H9 (cell line): ENCODE measurements around the gene USP28. TPM values are rescaled to one million over a fixed set of nuclear protein-coding genes. Genes with fewer than 3 reads are reported as not detected.

Experiments used
- DNase-seq: peaks from one replicate; pipeline ENCODE4 v3.0.0-alpha.2; 2017
- H2AFZ ChIP-seq: one replicate; pipeline ENCODE4 v1.6.1; 2013; ENCODE audit warnings: mild to moderate bottlenecking, low read length, control low read depth, moderate library complexity
- H2AK5ac ChIP-seq: 2 replicates; pipeline ENCODE4 v1.6.1; 2013; ENCODE audit warnings: low read length, control low read depth, mixed read lengths; ENCODE audit not compliant: insufficient read length
- H2BK120ac ChIP-seq: one replicate; pipeline ENCODE4 v1.6.1; 2013; ENCODE audit warnings: low read depth, mild to moderate bottlenecking, low read length, control low read depth, inconsistent platforms; ENCODE audit not compliant: poor library complexity, severe bottlenecking
- H2BK12ac ChIP-seq: 2 replicates; pipeline ENCODE4 v1.6.1; 2013; ENCODE audit warnings: low read length, control low read depth, mixed read lengths, low read depth; ENCODE audit not compliant: insufficient read length
- H2BK15ac ChIP-seq: 2 replicates; pipeline ENCODE4 v1.6.1; 2013; ENCODE audit warnings: low read depth, low read length, control low read depth
- H2BK20ac ChIP-seq: one replicate; pipeline ENCODE4 v1.6.1; 2013; ENCODE audit warnings: low read depth, mild to moderate bottlenecking, low read length, control low read depth, inconsistent platforms; ENCODE audit not compliant: poor library complexity, severe bottlenecking
- H2BK5ac ChIP-seq: 2 replicates; pipeline ENCODE4 v1.6.1; 2013; ENCODE audit warnings: low read length, control low read depth, mixed read lengths; ENCODE audit not compliant: insufficient read length
- H3K14ac ChIP-seq: 2 replicates; pipeline ENCODE4 v1.6.1; 2013; ENCODE audit warnings: low read length, control low read depth; ENCODE audit not compliant: insufficient read depth
- H3K18ac ChIP-seq: 2 replicates; pipeline ENCODE4 v1.6.1; 2013; ENCODE audit warnings: low read depth, mild to moderate bottlenecking, mixed read lengths, low read length, control low read depth; ENCODE audit not compliant: insufficient read length
- H3K23ac ChIP-seq: 2 replicates; pipeline ENCODE4 v1.6.1; 2013; ENCODE audit warnings: low read length, control low read depth, mixed read lengths, low read depth; ENCODE audit not compliant: insufficient read length
- H3K23me2 ChIP-seq: 2 replicates; pipeline ENCODE4 v1.6.1; 2013; ENCODE audit warnings: low read depth, mild to moderate bottlenecking, mixed read lengths, low read length, control low read depth; ENCODE audit not compliant: insufficient read length, poor library complexity, severe bottlenecking
- H3K27ac ChIP-seq: 2 replicates; pipeline ENCODE4 v1.5.1; 2013; ENCODE audit warnings: low read length, control low read depth, mixed read lengths, low read depth; ENCODE audit not compliant: insufficient read length
- H3K27me3 ChIP-seq: 2 replicates; pipeline ENCODE4 v1.6.1; 2013; ENCODE audit warnings: low read length, control low read depth, inconsistent platforms; ENCODE audit not compliant: insufficient read depth
- H3K4ac ChIP-seq: 2 replicates; pipeline ENCODE4 v1.6.1; 2013; ENCODE audit warnings: low read depth, mild to moderate bottlenecking, control low read depth, inconsistent platforms, low read length, moderate library complexity
- H3K4me1 ChIP-seq: 2 replicates; pipeline ENCODE4 v1.6.1; 2013; ENCODE audit warnings: low read length, control low read depth, inconsistent platforms; ENCODE audit not compliant: insufficient read depth
- H3K4me2 ChIP-seq: 2 replicates; pipeline ENCODE4 v1.6.1; 2013; ENCODE audit warnings: low read length, control low read depth, mixed read lengths; ENCODE audit not compliant: insufficient read length, insufficient read depth
- H3K56ac ChIP-seq: 2 replicates; pipeline ENCODE4 v1.6.1; 2013; ENCODE audit warnings: low read depth, mild to moderate bottlenecking, mixed read lengths, low read length, control low read depth; ENCODE audit not compliant: insufficient read length
- H3K79me1 ChIP-seq: 2 replicates; pipeline ENCODE4 v1.6.1; 2013; ENCODE audit warnings: low read depth, mild to moderate bottlenecking, moderate library complexity, low read length, control low read depth, inconsistent platforms; ENCODE audit not compliant: insufficient read depth, poor library complexity, severe bottlenecking
- H3K79me2 ChIP-seq: 2 replicates; pipeline ENCODE4 v1.6.1; 2013; ENCODE audit warnings: low read length, control low read depth, inconsistent platforms; ENCODE audit not compliant: insufficient read depth
- H3K9ac ChIP-seq: 2 replicates; pipeline ENCODE4 v1.6.1; 2013; ENCODE audit warnings: low read length, control low read depth, mixed read lengths; ENCODE audit not compliant: insufficient read length; ENCODE audit errors: extremely low read depth
- H3K9me3 ChIP-seq: one replicate; pipeline ENCODE4 v1.6.1; 2013; ENCODE audit warnings: low read depth, low read length, inconsistent platforms; ENCODE audit not compliant: control insufficient read depth
- H3T11ph ChIP-seq: one replicate; pipeline ENCODE4 v1.6.1; 2013; ENCODE audit warnings: mild to moderate bottlenecking, low read length, control low read depth, inconsistent platforms
- H4K20me1 ChIP-seq: one replicate; pipeline ENCODE4 v1.6.1; 2013; ENCODE audit not compliant: control insufficient read depth, insufficient read length, insufficient read depth
- H4K5ac ChIP-seq: 2 replicates; pipeline ENCODE4 v1.6.1; 2013; ENCODE audit warnings: low read depth, mild to moderate bottlenecking, mixed read lengths, low read length, control low read depth; ENCODE audit not compliant: insufficient read length
- H4K8ac ChIP-seq: replicated peaks from 2 replicates; pipeline ENCODE4 v1.6.1; 2013; ENCODE audit warnings: low read length, control low read depth, mixed read lengths, low read depth; ENCODE audit not compliant: insufficient read length
- H4K91ac ChIP-seq: 2 replicates; pipeline ENCODE4 v1.6.1; 2013; ENCODE audit warnings: low read depth, mild to moderate bottlenecking, moderate library complexity, mixed read lengths, low read length, control low read depth; ENCODE audit not compliant: insufficient read length
- H3K27ac Mint-ChIP-seq, 3 experiments: 2 replicates in 2 of 3; 3 replicates in 1 of 3; pipeline ENCODE4 v1.8.0; 2020 to 2021; ENCODE audit warnings: mixed read lengths in 3 of 3, mild to moderate bottlenecking in 1 of 3, moderate library complexity in 1 of 3
- H3K27me3 Mint-ChIP-seq: 2 replicates; pipeline ENCODE4 v1.8.0; 2021; ENCODE audit warnings: low read depth, mild to moderate bottlenecking, moderate library complexity, mixed read lengths
- H3K36me3 Mint-ChIP-seq, 3 experiments: 2 replicates in 2 of 3; 3 replicates in 1 of 3; pipeline ENCODE4 v1.8.0; 2020 to 2021; ENCODE audit warnings: low read depth in 3 of 3, mixed read lengths in 3 of 3; ENCODE audit not compliant: insufficient read depth in 1 of 3
- H3K4me1 Mint-ChIP-seq, 2 experiments: 2 replicates each; pipeline ENCODE4 v1.8.0; 2020; ENCODE audit warnings: mixed read lengths in 2 of 2
- H3K4me3 Mint-ChIP-seq, 2 experiments: 2 replicates in 1 of 2; 3 replicates in 1 of 2; pipeline ENCODE4 v1.8.0; 2020 to 2021; ENCODE audit warnings: mild to moderate bottlenecking in 2 of 2, mixed read lengths in 2 of 2, moderate library complexity in 1 of 2
- H3K9me3 Mint-ChIP-seq, 2 experiments: 2 replicates in 1 of 2; 3 replicates in 1 of 2; pipeline ENCODE4 v1.8.0; 2020; ENCODE audit warnings: mild to moderate bottlenecking in 2 of 2, mixed read lengths in 2 of 2, moderate library complexity in 1 of 2
- CTCF ChIP-seq: fragments of 200-600 bp; sonication (generic); conservative IDR thresholded peaks from 3 replicates; pipeline ENCODE4 v1.8.0; 2021; ENCODE audit warnings: antibody characterized with exemption, mild to moderate bottlenecking
- WGBS: extraction: QIAGEN DNeasy Blood & Tissue Kit; methylation state at CpG from one replicate; pipeline ENCODE4 v1.1.7; 2013; ENCODE audit warnings: missing lambda C conversion rate, low lambda C conversion rate, mixed read lengths; ENCODE audit not compliant: insufficient read length; ENCODE audit errors: extremely low coverage; 5-methylcytosine and 5-hydroxymethylcytosine counted together
- total RNA-seq: library from RNA; stranded (reverse); gene quantifications from 2 replicates; pipeline ENCODE4 v1.2.1, GENCODE V29; 2021

The USP28 gene
- total RNA-seq, 1 experiment from 2014 or later: 107 TPM

DNA sequence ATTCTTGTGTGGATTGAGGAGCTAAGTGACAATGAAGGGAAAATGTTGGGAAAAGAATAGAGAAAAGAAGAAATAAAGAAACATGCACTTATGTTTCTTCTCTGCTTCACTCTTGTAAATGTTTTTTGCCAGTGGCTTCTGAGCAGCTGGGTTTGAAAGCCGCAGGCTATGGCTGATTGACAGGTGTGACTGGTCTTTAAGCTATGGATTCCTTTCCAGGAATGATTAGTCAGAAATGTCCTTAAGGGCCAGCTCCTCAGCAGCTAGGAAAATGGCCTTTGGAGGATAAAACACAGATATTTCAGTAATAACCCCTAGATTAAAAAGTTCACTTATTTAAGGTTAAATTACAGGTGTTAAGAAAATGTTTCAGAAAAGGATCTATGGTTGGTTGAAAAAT is 6.5 kb upstream of the USP28 start:
- Histone ChIP-seq H3K23me2 (no peaks in the 10 kb centered on the region), H2AFZ (no peak overlapping the region), H4K8ac (no peak overlapping the region), H3K79me1 (no peaks in the 10 kb centered on the region), H2BK12ac (no peak overlapping the region), H2BK120ac (no peak overlapping the region), H3K14ac (no peak overlapping the region), H2BK5ac (no peak overlapping the region), H3K18ac (no peak overlapping the region), H4K20me1 (no peaks in the 10 kb centered on the region), H3K4me2 (no peak overlapping the region), H2BK15ac (no peak overlapping the region), H3K4ac (no peak overlapping the region), H3K4me1 (no peaks in the 10 kb centered on the region), H3K9ac (no peak overlapping the region), H4K91ac (no peak overlapping the region), H3K9me3 (no peaks in the 10 kb centered on the region), H3K79me2 (no peaks in the 10 kb centered on the region), H3K27ac (no peak overlapping the region), H3T11ph (no peak overlapping the region), H3K27me3 (no peaks in the 10 kb centered on the region), H2BK20ac (no peak overlapping the region), H3K23ac (no peak overlapping the region), H3K56ac (no peak overlapping the region), H4K5ac (no peak overlapping the region), H2AK5ac (no peak overlapping the region)
- WGBS: no CpG with 5 or more reads among the region's 1 CpG
- no peaks in the 10 kb centered on the region for H3K27me3 Mint-ChIP-seq
- DNase-seq: no peak
- H3K4me1 Mint-ChIP-seq: peaks cover 14 to 18% of the 10 kb centered on the region in 2 experiments
- no peak overlapping the region for H3K4me3 Mint-ChIP-seq
- peaks cover 0 to 9% (median 0%) of the 10 kb centered on the region in 3 experiments; a peak in 4 of 7 replicates for H3K36me3 Mint-ChIP-seq
- no peak for TF ChIP-seq CTCF
- H3K27ac Mint-ChIP-seq: no peak overlapping the region
- peaks cover 6 to 11% of the 10 kb centered on the region in 2 experiments; a peak in 1 of 5 replicates for H3K9me3 Mint-ChIP-seq
